Peyer's patch (tissue), 4 donors: Measurements from ENCODE around the gene RRP8. TPM values are rescaled to one million over a fixed set of nuclear protein-coding genes. Genes with fewer than 3 reads are reported as not detected.
A peak's percentile ranks its signal among the peaks of the same experiment; 100 is the strongest.

Experiments
- DNase-seq, 3 donors: peaks; one replicate each; pipeline ENCODE4 v3.0.0-alpha.2; 2017 to 2019
- H3K27ac ChIP-seq, 4 donors: fragments of 200-600 bp; sonication (generic); one replicate each; pipeline ENCODE4 v1.5.1; 2016 to 2019
- H3K27me3 ChIP-seq, 2 donors: fragments of 200-600 bp; sonication (generic); one replicate each; pipeline ENCODE4 v1.5.1; 2019
- H3K36me3 ChIP-seq, 3 donors: fragments of 200-600 bp; sonication (generic); one replicate each; pipeline ENCODE4 v1.5.1; 2016 to 2019
- H3K4me1 ChIP-seq, 4 donors: fragments of 200-600 bp; sonication (generic); one replicate each; pipeline ENCODE4 v1.5.1; 2016 to 2019
- H3K4me3 ChIP-seq, 4 donors: fragments of 200-600 bp; sonication (generic); 1 replicate in 3 of 4; 2 replicates in 1 of 4; pipeline ENCODE4 v1.5.1; 2016 to 2019; ENCODE audit warnings: mild to moderate bottlenecking in 1 of 4
- H3K9me3 ChIP-seq, 4 donors: fragments of 200-600 bp; sonication (generic); one replicate each; pipeline ENCODE4 v1.5.1; 2016 to 2019; ENCODE audit warnings: mild to moderate bottlenecking in 1 of 4
- POLR2A ChIP-seq, 2 donors: fragments of 450-650 bp; IDR thresholded peaks; one replicate each; pipeline ENCODE4 v1.5.1; 2017; ENCODE audit warnings: antibody characterized with exemption in 2 of 2, mild to moderate bottlenecking in 2 of 2, moderate library complexity in 2 of 2
- total RNA-seq, 4 donors: library from RNA; depleted of rRNA; stranded (reverse); fragments of >200 nt; gene quantifications; one replicate each; pipeline ENCODE4 v1.1.0, GENCODE V29; 2016
- TF ChIP-seq, protein P1 (sequence below), 6 experiments: fragments of 450-650 bp in 4 of 6; fragments of 200-600 bp in 2 of 6; sonication (generic) in 1 of 6; IDR thresholded peaks; one replicate each; pipeline ENCODE4 v1.5.1; 2017 to 2019; ENCODE audit warnings: antibody characterized with exemption in 6 of 6, mild to moderate bottlenecking in 3 of 6, moderate library complexity in 1 of 6

The RRP8 gene
- total RNA-seq, 4 donors from 2014 or later, result 11.4 to 28.9 (median 17.5) TPM

DNA sequence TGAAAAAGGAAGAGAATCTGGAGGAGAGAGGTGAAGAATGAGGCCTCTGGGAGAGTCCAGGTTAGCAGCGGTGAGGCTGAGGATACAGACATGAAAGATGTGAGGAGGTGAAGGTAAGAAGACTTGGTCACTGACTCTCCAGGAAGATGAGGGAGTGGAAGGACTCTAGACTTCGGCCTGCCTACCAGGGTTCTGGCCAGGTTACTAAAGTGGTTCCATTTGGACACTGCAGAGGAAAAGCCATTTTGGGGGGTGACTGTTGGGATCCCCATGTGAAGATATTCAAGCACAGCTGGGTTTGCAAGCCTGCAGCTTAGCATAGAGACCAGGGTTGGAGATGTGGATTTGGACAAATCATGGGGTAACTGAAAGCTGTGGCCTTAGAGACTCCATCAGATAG is 44.4 kb upstream of the RRP8 start:
- H3K27me3 ChIP-seq, result no peaks in the 10 kb centered on the region
- no peak for TF ChIP-seq POLR2A (IDR thresholded peaks at IDR 0.05)
- TF ChIP-seq, protein P1, sequence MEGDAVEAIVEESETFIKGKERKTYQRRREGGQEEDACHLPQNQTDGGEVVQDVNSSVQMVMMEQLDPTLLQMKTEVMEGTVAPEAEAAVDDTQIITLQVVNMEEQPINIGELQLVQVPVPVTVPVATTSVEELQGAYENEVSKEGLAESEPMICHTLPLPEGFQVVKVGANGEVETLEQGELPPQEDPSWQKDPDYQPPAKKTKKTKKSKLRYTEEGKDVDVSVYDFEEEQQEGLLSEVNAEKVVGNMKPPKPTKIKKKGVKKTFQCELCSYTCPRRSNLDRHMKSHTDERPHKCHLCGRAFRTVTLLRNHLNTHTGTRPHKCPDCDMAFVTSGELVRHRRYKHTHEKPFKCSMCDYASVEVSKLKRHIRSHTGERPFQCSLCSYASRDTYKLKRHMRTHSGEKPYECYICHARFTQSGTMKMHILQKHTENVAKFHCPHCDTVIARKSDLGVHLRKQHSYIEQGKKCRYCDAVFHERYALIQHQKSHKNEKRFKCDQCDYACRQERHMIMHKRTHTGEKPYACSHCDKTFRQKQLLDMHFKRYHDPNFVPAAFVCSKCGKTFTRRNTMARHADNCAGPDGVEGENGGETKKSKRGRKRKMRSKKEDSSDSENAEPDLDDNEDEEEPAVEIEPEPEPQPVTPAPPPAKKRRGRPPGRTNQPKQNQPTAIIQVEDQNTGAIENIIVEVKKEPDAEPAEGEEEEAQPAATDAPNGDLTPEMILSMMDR (IDR thresholded peaks at IDR 0.05), result no peak
- H3K9me3 ChIP-seq, result no peaks in the 10 kb centered on the region
- no peak for DNase-seq
- H3K27ac ChIP-seq, result peak overlapping the region in 3 of 4 donors; percentile 63 to 72 (median 70)
- H3K4me1 ChIP-seq, result peaks cover 0 to 28% (median 18%) of the 10 kb centered on the region in 4 donors
- H3K4me3 ChIP-seq, result no peak overlapping the region
- H3K36me3 ChIP-seq, result no peaks in the 10 kb centered on the region

DNA sequence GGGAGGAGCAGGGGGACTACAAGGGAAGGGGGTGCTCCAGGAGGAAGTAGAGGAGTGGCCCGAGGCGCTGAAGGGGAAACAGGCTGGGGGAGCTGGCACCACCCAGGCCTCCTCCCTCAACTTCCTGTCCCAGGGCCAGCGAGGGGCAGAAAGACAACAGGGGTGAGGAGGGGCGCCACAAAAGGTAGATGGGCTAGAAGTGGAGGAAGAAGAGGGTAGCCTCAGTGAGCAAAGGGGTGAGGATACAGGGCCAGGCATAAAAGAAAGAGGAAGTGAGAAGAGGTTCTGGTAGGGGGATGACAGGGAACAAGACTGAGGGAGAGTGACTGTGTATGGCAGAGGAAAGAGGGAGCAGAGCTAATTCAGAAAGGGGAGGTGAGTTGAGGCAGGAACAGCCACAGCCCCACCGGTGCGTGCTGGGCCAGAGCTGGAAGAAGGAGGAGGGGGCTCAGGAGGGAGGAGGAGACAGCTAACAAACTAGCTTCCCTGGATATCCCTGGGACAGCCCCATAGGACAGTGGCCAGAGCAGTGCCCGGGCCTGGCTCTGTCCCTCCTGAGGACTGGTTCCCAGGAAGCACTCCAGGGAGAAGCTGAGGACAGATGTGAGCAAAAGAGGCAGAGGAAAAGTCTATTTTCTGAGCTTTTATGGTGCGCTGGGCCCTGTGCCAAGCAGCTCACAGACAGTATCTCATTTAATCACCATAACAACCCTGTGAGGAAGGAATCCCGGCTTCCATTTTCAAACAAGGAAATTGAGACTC is 43.7 kb upstream of the RRP8 start:
- Histone ChIP-seq H3K4me3 (no peak overlapping the region), H3K27me3 (no peaks in the 10 kb centered on the region), H3K27ac (peak overlapping the region; percentile 57 to 72 (median 66)), H3K9me3 (no peaks in the 10 kb centered on the region), H3K36me3 (no peaks in the 10 kb centered on the region), H3K4me1 (peaks cover 0 to 28% (median 18%) of the 10 kb centered on the region in 4 donors)
- TF ChIP-seq, protein P1 (IDR thresholded peaks at IDR 0.05), result no peak
- no peak for TF ChIP-seq POLR2A (IDR thresholded peaks at IDR 0.05)
- DNase-seq, result peak in 2 of 3 donors; percentile 69 to 70

DNA sequence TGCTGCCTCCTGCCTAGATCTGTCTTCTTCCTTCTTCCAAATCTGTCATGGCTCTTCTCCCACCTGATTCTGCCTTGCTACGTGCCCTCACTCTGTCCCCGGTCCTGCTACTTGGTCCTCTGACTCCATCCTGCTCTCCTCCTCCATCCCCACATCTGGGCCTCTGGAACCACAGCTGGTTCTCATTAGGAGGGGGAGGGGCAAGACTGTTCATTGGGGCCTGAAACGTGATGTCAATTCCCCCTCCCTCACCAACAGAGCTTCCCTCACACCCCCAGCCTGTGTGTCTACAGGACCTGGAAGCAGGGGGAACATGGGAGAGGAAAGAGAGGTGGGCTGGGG is 43.1 kb upstream of the RRP8 start:
- H3K9me3 ChIP-seq, result no peaks in the 10 kb centered on the region
- TF ChIP-seq POLR2A (IDR thresholded peaks at IDR 0.05), result no peak
- TF ChIP-seq, protein P1 (IDR thresholded peaks at IDR 0.05), result no peak
- H3K36me3 ChIP-seq, result no peaks in the 10 kb centered on the region
- no peak for DNase-seq
- H3K4me1 ChIP-seq, result peaks cover 0 to 28% (median 18%) of the 10 kb centered on the region in 4 donors
- H3K27ac ChIP-seq, result peak overlapping the region; percentile 57 to 72 (median 66)
- no peak overlapping the region for H3K4me3 ChIP-seq
- H3K27me3 ChIP-seq, result no peaks in the 10 kb centered on the region

DNA sequence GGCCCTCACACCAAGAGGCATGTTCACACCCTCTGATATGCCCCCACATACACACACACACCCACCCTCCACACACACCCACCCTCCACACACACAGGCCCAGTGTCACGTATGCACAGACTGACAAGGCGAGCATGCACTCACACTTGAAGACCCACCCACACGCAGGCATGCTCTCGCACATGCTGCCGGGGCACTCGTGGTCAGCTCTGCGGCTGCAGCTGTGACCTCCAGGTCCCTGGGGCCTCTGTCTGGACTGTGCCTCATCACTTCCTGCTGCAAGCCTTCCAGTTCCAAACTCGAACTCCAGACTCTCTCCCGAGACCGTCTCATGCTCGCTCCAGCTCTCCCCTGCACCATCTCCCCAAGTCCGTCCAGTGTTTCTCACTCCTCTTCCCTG is 42.7 kb upstream of the RRP8 start:
- no peak for DNase-seq
- Histone ChIP-seq H3K4me1 (peaks cover 0 to 28% (median 18%) of the 10 kb centered on the region in 4 donors), H3K27me3 (no peaks in the 10 kb centered on the region), H3K36me3 (no peaks in the 10 kb centered on the region), H3K4me3 (no peak overlapping the region), H3K27ac (peak overlapping the region; percentile 57 to 72 (median 66)), H3K9me3 (no peaks in the 10 kb centered on the region)
- TF ChIP-seq, protein P1 (IDR thresholded peaks at IDR 0.05), result no peak
- no peak for TF ChIP-seq POLR2A (IDR thresholded peaks at IDR 0.05)

DNA sequence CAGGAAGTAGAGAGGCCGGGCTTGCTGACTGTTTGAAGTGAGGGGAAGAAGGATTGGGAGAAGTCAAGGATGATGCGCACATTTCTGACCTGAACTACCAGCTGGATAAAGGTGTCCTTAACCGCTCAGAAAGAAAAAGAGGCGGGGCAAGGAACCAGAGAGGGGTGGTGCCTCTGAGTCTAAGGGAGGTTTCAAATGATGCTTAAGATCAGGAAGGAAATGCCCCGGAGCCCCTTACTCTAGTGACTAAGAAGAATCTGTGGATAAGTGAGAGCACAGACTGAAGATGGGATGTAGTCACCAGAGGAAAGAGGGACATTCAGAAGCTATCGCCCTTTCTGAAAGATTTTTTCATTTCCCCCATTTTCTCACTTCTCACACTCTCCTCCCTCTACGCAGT is 39.5 kb upstream of the RRP8 start:
- no peak for TF ChIP-seq POLR2A (IDR thresholded peaks at IDR 0.05)
- TF ChIP-seq, protein P1 (IDR thresholded peaks at IDR 0.05), result no peak
- no peaks in the 10 kb centered on the region for H3K27me3 ChIP-seq
- H3K9me3 ChIP-seq, result no peaks in the 10 kb centered on the region
- peaks cover 0 to 32% (median 18%) of the 10 kb centered on the region in 4 donors for H3K4me1 ChIP-seq
- H3K27ac ChIP-seq, result no peak overlapping the region
- no peak overlapping the region for H3K4me3 ChIP-seq
- H3K36me3 ChIP-seq, result no peaks in the 10 kb centered on the region
- DNase-seq, result no peak
